ENCODE data around the gene TNK2.
"Not testable (repeated sequence)": the region's sequence is repeated elsewhere in the genome, so short reads cannot be mapped to it uniquely, and the experiment has no call there.

TNK2 gene

DNA sequence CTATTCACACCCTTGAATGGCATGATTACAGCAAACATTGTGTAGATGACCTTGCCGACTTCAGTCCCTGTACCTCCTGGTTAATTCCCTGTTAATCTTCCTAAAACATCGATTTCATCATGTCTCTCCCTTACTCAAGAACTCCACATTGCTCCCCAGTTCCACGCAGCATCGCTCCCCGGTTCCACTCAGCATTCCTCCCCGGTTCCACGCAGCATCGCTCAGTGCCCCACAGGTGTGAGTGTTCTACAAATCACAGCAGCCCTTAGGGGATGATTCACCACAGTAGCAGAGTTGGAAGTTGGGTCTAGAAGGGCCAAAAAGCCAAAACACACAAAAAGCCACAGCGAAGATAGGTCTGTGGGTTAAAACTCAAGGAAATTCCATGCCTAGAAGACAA is 8.6 kb upstream of the TNK2 start:
- DNase-seq (ENCODE audit: low read depth in 2 of 2): no peak

DNA sequence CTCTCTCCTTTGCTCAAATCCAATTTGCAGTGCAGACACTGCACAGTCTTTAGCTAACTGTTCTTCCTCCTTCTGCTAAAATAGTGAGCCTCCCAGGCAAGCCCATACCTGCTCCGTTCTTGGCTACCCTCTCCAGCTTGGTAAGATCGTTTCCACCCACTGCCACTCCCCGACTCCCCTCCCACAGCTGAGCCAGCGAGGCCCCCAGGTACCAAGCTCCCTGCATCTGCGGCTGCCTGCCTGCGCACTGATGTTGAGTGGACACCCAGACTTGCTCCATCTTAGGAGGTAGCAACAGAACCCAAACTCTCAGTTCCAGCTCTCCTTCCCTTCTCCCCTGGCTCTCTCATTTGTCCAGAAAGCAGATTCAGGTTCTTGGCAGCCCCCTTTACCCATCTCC is 7.9 kb upstream of the TNK2 start:
- DNase-seq (ENCODE audit: low read depth in 2 of 2): no peak

DNA sequence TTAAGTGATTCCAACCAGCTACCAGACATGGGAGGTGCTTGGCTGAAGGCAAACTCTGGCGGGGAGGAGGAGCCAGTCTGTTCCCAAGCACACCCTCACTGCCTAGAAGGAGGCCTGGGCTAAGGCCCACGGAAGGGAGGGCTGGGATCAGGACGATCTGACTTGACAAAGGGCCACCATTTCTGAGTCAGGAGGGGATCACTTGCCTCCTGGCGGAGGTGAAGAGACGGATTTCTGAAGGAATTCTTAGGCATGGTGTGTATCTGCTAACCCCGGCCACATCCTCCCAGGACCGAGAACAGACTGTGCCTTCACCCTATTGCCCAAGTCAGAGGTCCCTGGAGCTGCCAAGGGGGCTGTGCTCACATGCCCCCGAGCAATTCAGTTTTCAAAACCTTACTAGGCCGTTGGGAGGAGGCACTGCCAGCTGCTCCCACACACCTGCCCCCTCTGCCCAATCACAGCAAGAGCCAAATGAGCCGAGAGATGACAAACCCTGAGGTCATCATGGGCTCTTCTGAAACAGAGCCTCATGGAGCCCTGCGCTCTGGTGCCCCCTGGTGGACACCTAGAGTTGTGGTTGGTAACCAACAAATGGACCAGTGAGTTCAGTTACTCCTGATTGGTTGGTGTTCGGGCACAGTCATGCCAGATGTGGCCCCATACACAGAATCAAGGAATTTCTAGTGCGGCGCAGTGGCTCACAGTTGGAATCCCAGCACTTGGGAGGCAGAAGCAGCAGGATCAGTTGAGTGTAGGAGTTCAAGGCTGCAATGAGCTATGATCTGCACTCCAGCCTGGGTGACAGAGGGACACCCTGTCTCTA is 6.5 kb upstream of the TNK2 start:
- DNase-seq (ENCODE audit: low read depth in 2 of 2): peak; percentile 94 to 97

DNA sequence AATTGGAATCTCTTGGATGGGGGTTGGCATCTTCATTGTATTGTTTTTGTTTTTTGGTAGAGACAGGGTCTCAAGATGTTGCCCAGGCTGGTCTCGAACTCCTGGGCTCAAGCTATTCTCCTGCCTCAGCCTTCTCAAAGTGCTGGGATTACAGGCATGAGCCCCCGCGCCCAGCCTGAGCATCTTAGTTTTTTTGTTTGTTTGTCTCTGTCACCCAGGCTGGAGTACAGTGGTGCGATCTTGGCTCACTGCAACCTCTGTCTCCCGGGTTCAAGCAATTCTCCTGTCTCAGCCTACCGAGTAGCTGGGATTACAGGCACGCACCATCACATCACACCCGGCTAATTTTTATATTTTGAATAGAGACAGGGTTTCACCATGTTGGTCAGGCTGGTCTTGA is 5.8 kb upstream of the TNK2 start:
- not testable (repeated sequence) for DNase-seq (ENCODE audit: low read depth in 2 of 2)

DNA sequence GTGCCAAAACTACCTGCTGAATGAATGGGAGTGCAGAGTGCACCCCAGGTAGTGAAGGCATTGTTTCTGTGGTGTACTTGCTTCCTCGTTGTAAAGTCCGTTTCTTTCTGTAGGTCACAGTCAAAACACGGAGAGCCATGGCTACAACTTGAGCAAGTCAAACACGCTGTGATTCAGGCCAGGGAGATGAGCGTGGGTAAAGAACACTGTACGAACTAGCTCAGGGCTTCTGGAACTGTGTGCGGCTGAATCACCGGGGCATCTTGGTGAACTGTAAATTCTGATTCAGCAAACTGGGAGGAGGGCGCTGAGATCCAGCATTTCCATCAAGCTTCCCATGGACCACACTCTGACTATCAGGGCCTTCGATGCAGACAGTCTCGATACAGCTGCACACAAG is 5.0 kb upstream of the TNK2 start:
- no peak for DNase-seq (ENCODE audit: low read depth in 2 of 2)

DNA sequence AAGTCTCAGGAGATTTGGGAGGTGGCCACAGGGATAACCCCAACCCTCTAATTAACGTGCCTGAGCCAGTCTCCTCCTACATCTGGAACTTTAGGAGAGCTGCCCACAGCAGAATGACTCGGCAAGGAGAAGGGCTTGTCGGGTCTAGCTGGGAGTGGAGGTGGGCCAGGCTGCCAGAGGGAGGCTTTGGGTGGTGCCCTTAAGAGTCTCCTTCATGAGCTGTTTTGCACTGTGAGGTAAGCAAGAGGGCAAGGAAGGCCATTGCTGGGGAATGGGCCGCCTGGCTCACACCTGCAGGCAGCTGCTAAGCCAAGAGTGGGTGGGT is 3.6 kb upstream of the TNK2 start:
- DNase-seq (ENCODE audit: low read depth in 2 of 2): no peak

DNA sequence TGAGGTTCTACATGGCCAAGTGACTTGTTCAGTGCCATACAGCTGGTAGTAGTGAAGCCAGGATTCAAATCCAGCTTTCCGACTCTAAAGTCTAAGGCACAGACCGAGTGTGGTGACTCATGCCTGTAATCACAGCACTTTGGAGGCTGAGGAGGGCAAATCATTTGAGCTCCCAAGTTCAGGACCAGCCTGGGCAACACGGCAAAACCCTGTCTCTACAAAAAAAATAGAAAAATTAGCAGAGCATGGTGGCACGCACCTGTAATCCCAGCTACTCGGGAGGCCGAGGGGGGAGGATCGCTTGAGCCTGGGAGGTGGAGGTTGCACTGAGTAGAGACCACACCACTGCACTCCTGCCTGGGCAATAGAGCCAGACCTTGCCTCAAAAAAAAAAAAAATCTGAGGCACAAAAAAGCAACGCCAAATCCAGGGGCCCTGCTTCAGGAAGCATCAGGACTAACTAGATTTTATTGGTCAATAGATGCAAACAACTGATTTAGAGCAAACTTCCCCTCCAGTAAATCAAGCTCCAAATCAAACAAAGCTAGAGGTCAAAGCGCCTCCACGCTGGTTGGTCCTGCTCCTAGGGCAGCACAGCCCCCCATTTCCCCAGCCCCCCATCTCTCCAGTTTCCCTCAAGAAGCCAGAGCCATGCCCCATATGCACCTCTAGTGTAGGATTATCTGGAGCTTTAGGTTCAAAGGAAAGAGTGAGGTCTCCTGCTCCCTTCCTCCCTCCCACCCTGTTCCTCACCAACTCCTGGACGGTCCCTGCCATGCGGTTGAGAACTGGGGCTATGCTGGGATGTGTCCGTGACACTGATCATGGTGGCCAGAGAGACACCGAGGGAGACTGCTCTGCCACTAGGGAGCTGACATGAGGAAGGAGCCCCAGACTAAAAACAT is 2.9 kb upstream of the TNK2 start:
- DNase-seq (ENCODE audit: low read depth in 2 of 2): no peak

DNA sequence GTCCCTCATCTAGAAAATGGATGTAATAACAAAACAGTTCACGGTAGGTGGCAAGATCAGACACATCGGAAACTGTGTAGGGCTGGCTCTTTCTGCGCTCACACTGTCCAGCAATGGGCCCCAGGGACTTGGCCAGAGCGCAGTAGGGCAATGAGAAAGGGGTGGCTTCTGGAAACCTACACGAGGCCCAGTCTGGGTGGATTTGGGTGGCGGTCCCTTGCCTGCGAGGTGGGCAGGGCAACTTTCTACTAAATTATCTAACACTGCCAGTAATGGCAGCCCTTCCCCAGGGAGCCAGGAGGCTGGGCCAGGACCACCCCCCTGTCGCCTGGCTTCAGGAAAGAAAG is 2.1 kb upstream of the TNK2 start:
- no peak for DNase-seq (ENCODE audit: low read depth in 2 of 2)

DNA sequence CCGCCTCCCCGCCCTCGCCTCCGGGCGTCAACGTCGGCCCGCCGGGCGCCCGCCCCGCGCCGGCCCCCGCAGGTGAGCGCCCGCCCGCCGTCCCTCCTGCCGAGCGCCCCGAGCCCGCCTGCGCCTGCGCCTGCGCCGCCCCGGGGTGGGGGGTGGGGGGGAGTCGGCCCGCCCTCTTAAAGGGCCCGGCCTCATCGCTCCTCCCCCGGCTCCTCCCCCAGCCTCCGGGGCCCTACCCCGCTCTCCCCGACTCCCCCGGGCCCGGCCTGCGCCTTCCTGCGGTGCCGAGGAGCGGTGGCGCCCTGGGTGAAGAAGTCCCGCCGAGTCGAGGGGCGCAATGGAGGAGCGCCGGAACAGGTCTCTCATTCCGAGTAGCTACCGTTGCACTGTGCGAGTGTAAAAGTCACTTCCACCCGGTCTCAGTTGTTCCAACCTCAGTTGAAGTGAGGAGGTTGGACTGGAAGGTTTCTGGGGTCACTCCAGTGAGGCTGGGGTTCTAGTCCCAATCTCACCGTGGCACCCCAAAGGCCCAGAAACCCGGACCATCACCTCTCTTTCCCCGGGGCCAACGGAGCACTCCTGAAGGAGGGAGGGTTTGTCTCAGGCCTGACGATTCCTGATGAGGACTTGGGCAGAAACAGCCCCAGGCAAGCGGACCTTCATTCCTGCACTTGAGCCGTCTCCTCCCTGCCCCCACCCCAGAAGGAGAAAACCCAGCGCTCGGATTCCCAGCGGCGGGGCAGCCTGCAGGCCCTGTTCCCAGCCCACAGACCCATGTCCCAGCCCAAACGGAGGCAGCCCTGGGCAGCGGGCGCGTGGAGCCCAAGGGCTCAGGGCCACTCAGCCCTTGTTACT is 1.5 kb upstream of the TNK2 start:
- DNase-seq (ENCODE audit: low read depth in 2 of 2): peak; percentile 68 to 83

DNA sequence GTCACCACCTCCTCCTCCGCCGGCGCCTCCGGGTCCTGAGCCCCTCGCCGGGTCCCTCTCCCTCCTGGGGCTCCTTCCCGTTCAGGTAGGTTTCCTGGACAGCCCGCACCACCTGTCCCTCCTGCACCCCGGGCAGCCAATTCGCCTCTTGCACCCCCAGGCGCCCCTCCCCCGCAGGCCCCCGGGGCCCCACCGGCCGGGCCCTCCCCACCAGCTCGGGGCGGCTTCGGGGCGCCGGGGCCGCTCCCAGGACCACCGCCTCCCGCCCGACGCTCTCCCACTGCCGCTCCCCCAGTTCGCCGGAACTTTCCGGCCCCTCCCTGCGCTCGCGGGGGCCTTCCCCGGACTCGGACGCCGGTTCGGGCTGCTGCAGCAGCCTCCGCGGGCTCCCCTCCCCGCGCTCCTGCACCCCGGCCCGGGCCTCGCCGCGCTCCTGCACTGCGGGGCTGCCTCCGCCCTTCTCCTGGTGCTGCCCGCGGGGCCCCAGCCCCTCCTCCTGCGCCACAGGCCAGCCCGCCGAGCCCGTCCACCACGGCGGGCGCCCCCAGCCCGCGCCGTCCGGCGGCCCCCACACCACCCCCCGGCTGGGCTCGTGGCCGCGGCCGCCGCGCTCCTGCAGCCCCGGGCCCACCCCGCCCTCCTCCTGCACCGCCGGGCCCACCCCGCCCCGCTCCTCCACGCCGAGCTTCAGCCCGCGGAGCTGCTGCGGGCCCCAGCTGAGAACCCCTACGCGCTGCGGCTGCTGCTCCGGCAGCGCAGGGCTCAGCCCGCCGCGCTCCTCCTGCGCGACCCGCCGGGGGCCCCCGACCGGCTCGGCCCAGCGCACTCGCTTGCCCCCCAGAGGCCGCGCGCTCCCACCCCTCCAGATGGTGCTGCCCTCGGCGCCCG is 587 bp upstream of the TNK2 start:
- DNase-seq (ENCODE audit: low read depth in 2 of 2): no peak

DNA sequence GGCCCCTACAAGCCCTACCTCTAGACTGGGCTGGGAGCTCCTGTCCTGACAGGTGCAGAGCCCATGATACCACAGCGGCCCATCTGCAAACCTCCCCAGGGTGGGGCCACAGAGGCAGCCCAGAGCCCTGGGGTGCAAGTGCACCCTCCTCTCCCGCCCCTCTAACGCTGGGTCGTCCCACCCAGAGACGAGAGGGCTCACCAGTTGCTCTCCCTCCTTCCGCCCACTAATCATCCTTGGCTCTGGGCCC is 742 bp downstream of the TNK2 start:
- no peak for DNase-seq (ENCODE audit: low read depth in 2 of 2)

DNA sequence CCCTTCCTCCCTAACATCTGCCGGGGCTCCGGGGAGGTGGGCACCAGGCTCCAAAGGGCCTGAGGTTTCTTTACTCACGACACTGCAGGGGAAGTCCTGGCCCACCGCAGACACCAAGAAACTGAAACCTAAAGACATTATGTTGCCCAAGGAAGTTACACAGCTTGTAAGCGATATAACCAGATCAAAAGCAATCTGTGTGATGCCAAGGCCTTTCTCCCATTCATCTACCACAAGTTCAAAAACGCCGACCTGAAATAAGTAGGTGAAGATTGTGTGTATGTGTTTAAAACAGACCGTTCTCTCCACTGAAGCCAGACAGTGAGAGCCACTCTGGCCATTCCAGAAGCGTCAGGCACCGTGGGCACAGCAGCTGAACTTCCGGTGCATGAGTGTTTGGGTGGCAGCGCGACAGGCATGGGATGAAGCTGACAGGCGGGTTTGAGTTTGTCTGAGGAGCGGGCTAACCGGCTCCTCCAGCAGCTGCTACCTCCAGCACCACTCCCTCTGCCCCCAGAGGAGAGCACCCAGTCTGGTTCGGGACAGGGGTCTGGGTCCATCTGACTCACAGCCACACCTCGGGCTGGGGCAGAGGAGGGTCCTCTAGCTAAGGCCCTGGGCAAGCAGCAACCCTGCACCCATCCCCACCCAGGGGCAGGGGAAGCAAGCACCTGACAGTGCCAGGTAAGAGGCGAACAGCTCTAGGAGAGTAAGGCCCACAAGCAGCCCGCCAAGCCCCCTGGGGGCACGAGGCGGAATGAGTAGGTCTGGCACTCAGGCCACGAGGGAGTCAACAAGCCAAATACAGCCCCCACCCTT is 1.3 kb downstream of the TNK2 start:
- peak; percentile 49 to 56 for DNase-seq (ENCODE audit: low read depth in 2 of 2)

DNA sequence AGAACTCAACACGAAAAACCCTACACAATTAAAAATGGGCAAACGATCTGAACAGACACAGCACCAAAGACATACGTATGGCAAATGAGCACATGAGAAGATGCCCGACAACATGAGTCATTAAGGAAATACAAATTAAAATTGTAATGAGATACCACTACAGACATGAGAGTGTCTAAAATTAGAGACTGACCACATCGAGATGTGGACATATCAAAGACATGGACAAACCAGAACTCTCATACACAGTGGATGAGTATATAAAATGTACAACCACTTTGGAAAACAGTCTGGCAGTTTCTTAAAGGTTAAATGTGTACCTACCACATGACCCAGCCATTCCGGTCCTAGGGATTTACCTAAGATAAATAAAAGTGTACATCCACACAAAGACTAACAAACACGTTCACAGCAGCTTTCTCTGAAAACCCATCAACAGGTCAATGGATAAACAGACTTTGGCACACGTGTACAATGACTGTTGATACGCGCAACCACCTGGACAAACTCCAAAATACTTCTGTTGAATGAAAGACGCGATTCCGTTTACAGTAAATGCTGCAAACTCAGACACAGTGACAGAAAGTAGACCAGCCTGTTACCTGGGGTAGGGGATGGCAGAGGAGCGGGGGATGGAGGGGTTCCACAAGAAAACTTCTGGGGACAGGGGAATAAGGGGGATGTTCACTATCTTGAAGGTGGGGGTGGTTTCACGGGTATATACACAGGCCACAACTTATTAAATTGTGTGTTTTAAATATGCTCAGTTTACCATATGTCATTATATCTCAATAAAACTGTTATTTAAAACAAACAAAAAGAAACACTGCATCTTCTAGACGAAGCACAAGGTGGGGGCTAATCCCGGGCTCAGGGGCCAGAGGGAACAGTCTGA is 2.1 kb downstream of the TNK2 start:
- no peak for DNase-seq (ENCODE audit: low read depth in 2 of 2)

DNA sequence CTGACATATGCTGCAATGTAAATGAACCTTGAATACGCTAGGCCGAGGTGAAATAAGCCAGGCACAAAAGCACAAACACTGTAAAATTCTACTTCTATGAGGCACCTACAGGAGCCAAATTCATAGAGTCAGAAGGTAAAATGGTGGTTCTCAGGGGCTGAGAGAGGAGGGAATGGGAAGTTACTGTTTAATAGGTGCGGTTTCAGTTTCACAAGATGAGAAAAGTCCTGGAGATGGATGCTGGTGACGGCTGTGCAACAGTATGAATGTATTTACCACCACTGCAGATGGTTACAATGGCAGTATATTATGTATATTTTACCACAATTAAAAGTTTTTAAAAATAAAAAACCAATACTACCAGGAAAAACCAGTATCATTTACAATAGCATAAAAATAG is 4.0 kb downstream of the TNK2 start:
- DNase-seq (ENCODE audit: low read depth in 2 of 2): no peak

DNA sequence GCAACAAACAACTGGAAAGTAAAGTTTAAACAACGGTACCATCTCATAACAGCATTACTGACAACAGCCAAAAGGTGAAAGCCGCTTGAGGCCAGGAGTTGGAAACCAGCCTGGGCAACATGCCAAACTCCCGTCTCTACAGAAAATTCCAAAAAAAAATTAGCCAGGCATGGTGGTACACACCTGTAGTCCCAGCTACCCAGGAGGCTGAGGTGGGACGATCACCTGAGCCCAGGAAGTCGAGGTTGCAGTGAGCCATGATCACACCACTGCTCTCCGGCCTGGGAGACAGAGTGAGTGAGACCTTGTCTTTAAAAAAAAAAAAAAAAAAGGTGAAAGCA is 4.4 kb downstream of the TNK2 start:
- no peak for DNase-seq (ENCODE audit: low read depth in 2 of 2)

DNA sequence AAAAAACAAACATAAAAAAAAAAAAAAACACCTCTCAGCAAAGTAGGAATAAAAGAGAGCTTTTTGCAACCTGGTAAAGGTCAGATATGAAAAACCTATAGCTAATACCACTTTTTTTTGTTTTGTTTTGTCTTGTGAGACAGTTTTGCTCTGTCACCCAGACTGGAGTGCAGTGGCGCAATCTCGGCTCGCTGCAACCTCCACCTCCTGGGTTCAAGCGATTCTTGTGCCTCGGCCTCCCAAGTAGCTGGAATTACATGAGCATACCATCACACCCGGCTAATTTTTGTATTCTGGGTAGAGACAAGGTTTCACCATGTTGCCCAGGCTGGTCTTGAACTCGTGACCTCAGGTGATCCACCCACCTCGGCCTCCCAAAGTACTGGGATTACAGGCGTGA is 5.7 kb downstream of the TNK2 start:
- DNase-seq (ENCODE audit: low read depth in 2 of 2): not testable (repeated sequence)

DNA sequence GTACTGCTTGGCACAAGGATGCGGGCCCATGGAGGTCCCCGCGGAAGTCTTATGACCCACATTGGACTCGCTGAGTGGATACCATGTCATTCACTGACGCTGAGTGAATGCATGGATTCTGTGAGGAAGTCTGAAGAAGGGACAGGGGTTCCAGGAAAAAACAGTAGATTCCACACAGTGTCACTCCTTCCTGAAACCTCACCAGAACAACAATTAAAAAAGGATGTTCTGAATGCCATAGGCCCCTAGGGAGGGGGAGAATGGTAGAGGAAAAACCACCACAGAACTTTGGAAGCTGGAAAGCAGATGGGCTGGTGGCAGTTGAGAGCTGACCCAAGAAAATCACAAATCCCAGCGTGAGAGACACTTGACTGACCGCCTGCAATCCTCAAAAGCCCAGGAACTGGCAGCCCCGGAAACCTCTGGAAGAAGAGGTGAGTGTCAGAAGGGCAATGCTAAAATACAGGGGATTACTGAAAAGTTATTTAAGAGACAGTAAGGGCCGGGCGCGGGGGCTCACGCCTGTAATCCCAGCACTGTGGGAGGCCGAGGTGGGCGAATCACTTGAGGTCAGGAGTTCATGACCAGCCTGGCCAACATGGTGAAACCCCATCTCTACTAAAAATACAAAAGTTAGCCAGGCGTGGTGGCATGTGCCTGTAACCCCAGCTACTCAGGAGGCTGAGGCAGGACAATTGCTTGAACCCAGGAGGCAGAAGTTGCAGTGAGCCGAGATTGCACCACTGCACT is 6.3 kb downstream of the TNK2 start:
- not testable (repeated sequence) for DNase-seq (ENCODE audit: low read depth in 2 of 2)

DNA sequence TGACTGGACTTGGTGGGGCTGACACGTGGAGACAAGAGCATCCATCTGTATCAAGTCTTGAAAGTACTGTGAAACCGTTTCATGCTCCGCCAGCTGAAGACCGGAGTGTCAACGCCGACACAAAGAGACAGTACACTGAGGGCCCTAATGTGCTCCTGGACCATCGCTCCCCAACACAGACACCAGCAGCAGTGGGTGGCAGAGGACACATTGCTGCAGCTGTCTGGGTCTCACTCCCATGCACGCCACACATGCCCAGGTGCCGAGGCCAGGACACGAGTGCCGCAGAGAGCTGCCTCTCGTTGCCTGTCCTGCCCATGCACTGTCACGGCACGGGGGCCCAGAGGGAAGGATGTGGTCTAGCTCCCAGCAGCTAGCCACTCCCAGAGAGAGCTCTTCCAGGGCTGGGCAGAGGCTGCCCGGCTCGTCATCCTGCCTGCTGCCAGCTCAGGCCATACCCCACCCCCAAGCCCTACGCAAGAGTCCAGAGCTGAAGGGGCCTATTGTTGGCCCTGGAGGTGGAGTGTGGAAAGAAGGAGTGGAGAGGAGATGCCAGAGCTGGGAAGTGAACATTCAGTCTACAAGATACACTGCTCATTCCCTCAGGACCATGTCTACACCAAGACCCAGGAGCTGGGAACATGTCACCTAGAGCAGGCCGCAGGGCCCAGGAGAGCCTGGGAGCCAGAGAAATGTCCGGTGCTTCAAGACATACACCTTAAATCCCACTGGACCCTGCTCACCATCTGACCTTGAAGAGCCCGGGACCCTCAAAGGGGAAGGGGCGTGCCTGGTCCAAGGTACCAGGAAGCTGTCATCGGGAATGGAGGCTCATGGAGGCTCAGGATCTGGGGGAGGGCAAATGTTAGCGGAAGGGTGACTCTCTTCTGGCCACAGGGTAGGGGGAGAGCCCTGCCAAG is 7.7 kb downstream of the TNK2 start:
- DNase-seq (ENCODE audit: low read depth in 2 of 2): peak in 1 of 2 donors; percentile 40
